HG03460 (cell line): Measurements from ENCODE around the gene PTPN2.
"Not testable (repeated sequence)": the region's sequence is repeated elsewhere in the genome, so short reads cannot be mapped to it uniquely, and the experiment has no call there.

Experiments used
- ATAC-seq: cut with Tn5 transposase; IDR thresholded peaks from one replicate; pipeline ENCODE4 v1.9.1; 2021; ENCODE audit not compliant: unreplicated experiment

The PTPN2 gene

DNA sequence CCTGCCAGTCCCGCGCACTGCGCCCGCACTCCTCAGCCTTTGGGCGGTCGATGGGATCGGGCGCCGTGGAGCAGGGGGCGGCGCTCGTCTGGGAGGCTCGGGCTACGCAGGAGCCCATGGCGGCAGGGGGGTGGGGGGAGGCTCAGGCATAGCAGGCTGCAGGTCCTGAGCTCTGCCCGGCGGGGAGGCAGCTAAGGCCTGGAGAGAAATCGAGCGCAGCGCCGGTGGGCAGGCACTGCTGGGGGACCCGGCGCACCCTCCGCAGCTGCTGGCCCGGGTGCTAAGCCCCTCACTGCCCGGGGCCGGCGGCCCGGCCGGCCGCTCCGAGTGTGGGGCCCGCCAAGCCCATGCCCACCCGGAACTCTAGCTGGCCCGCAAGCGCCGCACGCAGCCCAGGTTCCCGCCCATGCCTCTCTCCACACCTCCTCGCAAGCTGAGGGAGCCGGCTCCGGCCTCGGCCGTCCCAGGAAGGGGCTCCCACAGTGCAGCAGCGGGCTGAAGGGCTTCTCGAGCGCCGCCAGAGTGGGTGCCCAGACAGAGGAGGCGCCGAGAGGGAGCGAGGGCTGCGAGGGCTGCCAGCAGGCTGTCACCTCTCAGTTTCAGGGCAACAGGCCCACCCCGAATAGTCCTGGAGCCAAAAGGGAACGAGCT lies 107.1 kb downstream of the PTPN2 start:
- no peak for ATAC-seq

DNA sequence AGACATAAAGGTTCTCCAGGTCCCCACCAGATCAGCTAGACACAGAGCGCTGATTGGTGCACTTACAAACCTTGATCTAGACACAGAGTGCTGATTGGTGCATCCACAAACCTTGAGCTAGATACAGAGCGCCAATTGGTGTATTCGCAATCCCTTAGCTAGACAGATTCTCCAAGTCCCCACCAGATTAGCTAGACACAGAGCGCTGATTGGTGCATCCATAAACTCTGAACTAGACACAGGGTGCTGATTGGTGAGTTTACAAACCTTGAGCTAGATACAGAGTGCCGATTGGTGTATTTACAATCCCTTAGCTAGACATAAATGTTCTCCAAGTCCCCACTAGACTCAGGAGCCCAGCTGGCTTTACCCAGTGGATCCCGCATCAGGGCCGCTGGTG lies 107.6 kb downstream of the PTPN2 start:
- not testable (repeated sequence) for ATAC-seq

DNA sequence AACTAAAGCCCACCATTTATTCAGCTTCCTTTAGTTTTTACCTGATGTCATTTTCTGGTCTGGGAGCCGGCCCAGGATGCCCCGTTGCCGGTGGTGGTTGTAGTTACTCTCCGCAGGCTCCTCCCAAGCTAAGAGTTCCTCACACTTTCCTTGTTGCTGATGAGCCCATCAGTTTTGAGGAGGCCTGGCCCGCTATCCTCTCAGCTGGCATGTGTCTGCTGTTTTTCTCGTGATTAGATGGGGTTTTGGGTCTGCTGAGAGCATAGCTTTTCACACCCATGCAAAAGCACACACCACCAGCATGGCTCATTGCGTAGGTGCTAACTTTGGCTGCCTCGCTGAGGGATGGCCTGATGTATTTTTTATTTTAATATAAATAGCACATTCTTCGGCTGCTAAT lies 109.1 kb downstream of the PTPN2 start:
- ATAC-seq: no peak

DNA sequence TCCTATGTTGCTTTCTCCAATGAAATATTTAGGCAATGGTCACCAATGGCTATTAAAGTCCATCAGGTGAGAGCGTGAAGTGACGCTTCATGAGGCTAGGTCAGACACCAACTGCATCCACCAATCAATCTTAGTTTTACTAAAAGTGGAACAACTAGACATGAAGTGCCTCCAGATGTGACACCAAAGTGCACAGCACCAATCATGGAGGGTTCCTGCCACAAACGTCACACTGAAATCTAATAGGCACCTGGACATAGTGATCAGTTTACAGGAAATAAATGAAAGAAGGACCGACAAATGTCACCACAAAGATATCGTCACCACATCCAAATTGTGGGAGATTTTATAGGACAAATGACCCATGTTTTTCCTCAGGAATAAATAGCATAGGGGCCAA lies 110.7 kb downstream of the PTPN2 start:
- ATAC-seq: no peak

DNA sequence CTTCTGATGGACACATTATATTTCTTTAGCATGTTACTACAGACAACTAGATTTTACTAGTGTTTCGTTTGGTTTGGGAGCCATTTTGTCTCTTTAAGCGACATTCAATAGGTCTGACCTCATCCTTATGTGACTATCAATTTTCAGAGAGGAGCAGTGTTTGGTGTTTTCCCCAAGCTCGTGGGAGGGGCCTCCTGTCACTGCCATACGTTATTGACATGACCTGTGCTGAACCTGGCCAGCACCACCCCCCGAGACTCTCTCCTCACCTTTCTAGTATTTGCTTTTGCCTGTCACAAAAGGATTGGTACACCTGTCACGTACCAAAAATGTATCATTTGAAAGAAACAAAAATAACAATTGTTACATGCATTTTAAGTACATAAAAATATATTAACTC lies 111.9 kb downstream of the PTPN2 start:
- ATAC-seq: no peak

DNA sequence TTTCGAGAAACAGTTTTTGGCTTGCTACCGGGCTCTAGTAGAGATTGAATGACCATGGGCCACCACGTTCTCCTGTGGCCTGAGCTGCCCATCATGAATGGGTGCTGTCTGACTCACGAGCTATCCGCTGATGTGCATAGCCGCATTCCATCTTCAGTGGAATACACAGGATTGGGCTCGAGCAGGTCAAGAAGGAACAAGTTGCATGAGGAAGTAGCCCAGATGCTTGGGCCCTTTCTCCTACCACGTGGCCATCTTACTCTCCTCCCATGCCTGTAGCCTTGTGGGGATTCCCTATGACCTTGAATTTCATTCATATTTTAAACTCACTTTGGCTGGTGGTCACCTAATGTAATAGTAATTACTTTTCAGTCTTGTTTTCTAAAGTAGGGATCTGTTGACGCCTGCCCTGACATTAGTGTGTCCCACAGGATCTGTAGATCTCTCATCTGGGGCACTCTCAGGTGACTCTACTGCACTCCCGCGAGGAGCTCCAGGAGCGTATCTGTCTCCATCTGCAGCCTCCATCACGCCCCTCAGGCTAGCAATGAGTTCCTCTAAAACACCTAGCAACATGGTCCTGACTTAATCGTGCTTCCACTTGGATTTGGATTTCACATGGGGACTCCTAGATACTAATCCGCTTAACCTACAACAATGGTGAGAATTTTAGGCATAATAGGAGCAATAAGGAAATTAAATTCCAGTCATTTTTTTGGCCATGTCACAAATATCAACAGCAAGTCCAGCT lies 113.4 kb downstream of the PTPN2 start:
- no peak for ATAC-seq

DNA sequence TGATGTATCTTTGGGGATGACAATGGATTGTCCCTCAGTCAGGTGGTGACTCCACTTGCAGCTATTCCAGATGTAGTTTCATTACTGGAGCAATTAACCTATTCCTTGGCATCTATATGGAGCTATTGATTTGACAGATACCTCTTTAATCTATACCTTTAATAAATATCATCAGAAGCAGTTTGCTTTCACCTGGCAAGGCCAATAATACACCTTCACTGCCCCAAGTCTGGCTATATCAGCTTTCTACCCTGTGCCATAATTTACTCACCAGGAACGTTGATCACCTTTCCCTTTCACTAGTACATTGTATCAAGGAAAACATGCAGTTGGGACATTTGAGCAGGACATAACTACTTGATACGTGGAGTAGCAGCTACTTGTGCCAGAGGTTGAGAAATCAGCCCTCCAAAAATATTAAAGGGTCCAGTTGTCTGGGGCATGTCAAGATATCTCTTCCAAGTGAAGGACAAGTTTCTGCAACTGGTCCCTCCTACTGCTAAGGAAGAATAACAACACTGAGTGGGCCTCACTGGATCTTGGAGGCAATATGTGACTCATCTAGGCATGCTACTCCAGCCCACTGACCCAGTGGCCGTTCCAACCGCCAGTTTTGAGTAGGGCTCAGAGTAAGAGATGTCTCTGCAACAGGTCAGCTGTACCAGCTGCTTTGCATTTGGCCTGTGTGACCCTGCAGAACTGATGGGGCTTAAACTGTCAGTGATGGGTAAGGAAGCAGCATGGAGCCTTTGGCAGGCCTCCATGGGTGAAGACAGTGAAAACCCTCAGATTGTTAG lies 114.2 kb downstream of the PTPN2 start:
- ATAC-seq: no peak

DNA sequence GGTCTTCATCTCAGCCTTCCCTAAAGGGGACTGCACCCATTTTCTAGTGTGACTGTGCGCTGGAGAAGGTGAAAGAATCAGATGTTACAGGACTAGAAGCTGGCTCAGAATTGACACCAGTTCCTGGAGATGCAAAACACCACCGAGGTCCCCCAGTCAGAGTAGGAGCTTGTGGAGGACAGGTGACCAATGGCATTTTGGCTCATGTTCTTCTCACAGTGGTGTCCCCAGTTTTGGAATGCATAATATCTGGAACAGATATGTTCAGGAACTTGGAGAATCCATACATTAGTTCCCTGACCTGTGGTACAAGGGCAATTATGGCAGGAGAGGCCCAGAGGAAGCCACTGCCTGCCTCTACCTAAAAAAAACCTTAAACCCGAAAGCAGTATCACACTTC lies 114.9 kb downstream of the PTPN2 start:
- ATAC-seq: no peak

DNA sequence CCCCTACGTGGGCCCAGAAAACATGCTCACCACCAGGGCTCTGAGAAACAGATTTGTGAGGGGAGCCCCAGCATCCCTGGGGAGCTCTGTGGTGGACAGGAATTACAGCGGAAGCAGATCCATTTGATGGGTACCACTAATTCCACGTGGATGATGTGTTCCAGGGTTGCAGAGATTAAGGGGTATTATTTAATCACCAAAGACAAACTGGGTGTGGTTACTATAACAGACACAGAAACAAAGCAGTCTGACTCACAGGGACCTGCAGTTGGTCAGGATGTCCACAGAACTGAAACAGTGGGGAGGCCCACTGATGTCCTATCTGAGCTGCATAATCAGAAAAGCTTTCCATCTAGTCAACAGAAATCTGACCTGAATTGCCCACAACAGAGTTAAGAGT lies 115.4 kb downstream of the PTPN2 start:
- no peak for ATAC-seq

DNA sequence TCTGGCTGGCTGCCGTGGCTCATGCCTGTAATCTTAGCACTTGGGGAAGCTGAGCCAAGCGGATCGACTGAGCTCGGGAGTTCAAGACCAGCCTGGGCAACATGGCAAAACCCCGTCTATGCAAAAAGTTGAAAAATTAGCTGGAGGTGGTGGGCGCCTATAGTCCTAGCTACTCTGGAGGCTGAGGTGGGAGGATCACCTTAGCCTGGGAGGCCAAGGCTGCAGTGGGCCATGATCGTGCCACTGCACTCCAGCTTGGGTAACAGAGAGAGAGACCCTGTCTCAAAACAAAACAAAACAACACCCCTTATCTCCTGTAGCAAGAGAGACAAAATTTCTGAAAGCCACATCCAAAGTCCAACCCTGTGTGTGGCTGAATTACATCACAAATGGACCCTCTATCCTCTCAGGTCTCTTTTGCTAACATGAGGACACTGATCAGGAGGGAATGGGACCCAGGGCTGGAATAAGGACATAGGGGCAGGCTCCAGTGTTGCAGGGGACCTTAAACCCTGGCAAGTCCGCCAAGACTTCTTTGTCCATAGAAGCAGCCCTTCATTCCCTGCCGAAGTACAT lies 116.4 kb downstream of the PTPN2 start:
- no peak for ATAC-seq

DNA sequence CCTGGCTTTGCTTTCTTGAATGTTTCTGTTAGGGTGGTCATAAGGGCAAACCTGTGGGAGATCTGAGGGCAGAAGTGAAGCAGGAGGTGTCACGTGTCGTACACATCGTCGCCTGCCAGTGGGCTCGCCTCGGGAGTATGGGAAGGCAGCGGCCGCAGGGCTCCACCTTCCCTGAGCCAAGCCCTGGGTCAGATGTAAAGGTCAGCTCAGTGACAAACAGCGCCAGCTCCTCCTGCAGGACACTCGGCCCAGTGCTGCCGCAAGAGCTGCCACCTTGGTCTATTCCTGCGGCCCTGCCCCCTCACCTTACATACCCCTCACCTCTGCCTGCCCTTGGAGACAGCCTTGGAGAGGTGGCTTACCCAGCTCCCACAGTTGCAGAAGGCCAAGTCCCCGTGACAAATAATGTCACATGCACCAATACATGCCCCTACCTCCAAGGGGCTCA lies 117.0 kb downstream of the PTPN2 start:
- no peak for ATAC-seq

DNA sequence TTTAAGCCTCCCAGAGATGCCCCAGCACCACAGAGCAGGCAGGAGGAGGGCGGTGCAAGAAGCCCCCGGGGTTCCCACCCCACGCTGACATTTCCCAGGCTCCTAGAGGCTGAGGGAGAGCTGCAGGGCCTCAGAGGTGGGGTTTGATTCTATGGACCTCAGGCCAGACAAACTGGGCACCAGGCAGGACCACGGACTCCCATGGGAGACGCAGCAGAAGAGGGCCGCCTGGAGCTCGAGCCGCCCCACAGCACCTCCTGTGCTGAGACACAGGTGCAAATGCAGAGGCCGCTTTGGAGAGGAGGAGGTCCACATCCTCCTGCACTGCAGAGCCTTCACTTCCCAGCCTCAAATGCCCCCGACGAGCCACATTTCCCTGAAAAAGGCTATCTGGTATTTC lies 118.5 kb downstream of the PTPN2 start:
- no peak for ATAC-seq

DNA sequence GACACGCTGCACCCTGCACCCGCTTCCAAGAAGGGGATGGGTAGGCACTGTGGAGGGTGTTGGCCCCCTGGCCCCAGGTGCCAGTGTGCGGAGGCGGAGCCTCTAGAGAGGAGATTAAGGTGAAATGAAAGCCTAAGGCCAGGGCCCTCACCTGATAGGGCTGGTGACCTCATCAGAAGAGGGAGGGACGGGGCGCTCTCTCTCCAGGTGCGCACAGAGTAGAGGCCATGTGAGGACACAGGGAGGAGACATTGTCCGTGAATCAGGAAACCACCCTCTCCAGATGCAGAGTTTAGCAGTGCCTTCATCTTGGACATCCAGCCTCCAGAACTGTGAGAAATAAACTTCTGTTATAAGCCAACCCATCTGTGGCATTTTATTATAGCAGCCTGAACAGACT lies 118.9 kb downstream of the PTPN2 start:
- no peak for ATAC-seq

DNA sequence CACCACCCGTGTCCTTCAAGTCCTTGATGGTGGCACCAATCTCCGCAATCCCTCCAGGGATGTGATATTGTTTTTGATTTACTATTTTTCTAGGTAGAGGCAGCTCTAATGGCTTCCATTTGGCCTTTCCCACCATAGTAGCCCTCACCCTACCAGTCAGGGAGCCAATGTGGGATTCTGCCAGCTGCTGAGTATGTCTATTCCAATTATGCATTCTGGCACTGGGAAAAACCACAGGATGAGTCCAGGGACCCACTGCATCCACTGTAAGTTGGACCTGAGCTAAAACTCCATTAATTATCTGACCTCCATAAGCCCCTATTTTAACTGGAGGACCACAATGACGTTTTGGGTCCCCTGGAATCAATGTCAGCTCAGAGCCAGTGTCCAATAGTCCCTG lies 125.5 kb downstream of the PTPN2 start:
- not testable (repeated sequence) for ATAC-seq

DNA sequence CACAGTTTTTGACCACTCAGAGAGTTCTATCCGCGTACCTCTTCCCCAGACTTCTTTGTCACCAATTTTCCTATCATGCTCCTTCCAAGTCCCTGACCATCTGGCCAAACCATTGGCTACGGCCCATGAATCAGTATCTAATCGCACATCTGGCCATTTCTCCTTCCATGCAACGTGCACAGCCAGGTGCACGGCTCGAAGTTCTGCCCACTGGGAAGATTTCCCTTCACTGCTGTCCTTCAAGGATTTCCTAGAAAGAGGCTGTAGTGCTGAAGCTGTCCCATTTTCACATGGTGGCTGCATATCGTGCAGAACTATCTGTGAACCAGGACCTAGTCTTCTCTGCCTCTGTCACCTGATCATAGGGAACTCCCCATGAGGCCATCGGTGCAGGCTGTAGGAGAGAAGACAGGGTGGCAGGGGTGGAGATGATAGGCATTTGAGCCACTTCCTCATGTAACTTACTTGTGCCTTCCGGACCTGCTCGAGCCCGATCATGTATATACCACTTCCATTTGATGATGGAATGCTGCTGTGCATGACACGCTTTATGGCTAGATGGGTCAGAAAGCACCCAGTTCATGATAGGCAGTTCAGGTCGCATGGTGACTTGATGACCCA lies 127.3 kb downstream of the PTPN2 start:
- not testable (repeated sequence) for ATAC-seq

DNA sequence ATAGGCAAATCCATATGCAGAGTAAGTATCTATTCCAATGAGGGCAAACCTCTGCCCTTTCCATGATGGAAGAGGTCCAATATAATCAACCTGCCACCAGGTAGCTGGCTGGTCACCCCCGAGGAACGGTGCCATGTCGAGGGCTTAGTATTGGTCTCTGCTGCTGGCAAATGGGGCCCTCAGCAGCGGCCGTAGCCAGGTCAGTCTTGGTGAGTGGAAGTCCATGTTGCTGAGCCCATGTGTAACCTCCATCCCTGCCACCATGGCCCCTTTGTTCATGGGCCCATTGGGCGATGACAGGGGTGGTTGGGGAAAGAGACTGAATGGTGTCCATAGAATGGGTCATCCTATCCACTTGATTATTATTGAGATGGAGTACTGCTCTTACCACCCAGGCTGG lies 128.4 kb downstream of the PTPN2 start:
- not testable (repeated sequence) for ATAC-seq

DNA sequence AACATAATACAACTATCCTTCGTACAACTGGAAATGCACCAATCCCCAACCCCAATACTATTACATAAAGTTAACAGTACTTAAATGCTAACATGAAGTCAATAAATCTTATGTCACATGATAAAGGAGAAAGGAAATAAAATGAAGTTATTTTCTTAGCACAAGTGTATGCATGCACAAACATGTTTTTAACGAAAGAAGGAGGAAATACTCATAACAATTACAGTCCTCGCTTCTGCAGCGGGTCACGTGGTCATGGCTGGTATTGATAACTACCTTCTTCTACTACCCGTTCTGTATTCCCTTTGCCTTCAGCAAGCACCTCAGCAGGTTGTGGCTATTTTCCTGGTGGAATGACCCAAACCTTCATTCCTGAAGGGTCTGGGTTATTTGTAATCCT lies 129.5 kb downstream of the PTPN2 start:
- ATAC-seq: no peak

DNA sequence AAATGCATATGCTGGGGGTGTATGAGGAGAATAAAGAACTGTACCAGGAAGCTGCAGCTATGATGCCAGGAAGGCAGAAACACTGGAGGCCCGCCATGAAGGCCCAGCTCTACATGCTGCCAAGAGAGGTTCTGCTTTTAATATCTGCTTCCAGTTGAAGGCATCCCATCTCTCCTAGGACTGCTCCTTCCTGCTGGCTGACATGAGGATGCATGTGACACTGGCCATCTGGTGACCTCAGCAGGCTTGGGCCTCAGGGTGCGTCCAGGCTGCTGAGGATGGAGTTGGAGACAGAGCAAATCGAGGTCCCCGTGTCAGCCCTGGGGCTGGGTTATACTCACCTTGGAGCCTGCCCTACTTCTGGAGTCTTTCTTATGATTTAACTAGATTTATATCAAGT lies 132.1 kb downstream of the PTPN2 start:
- no peak for ATAC-seq

DNA sequence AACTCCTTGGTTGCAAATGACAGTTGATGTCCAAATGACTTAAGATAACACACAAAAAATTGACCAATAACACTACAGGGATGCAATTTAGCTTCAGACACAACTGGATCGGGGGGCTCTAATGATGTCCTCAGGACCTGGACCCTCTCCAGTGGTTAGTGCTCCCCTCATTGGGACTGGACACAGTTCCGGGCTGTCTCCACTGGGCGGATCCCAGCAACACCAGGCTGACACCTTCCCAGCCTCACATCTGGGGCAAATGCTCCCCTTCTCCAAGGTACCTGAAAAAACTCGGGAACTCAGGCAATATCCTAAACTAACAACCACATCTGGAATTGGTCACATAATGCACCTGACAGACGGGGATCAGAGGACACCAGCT lies 132.5 kb downstream of the PTPN2 start:
- ATAC-seq: no peak

DNA sequence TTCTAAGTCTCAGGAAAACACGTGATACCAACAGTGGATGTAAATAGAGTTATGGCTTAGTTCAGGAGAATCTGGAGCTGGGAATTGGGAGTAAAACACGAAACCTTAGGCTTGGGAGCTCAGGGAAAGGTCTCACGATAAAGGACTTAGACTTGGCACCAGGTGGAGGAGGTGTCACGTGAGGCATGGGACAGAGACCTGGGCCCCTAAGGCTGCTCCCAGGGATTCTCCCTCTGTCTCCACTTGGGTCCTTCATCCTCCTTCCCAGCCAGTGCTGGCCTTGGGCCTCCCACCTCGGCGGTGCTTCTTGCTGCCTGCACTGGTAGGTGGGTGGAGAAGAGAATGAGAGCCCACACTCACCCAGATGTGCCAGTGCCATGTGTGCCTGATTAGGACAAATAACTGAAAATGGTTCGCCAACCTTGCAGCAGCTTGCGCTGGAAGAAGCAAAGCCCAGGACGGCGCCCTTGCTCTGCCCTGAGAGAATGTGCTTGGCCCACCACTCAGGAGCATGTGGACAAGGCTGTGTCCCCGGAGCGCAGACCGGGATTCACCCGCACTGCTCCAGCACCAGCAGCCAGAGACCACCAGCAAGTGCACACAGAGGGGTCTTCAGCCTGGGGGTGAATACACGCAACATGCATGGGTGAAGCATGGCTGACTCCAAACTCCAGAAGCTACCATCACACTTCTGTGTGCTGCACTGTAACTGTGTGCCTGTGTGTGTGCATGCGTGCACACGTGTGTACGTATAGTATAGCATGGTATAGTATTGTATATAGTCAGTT lies 133.1 kb downstream of the PTPN2 start:
- ATAC-seq: no peak
